OCI-LY3 (cell line): Measurements from ENCODE around the gene CA12.

Source experiments
- H2AFZ ChIP-seq: fragments of 200-600, 300-600 bp; shearing (Covaris generic); 2 replicates; pipeline ENCODE4 v1.6.0; 2014; ENCODE audit warnings: antibody characterized with exemption, low read depth, low read length
- H3K27ac ChIP-seq: fragments of 200-600, 300-600 bp; sonication (generic); 2 replicates; pipeline ENCODE4 v1.5.1; 2014; ENCODE audit warnings: mild to moderate bottlenecking, low read length, moderate library complexity, mixed read lengths
- H3K27me3 ChIP-seq: fragments of 200-600, 300-600 bp; sonication (generic); 2 replicates; pipeline ENCODE4 v1.6.1; 2014; ENCODE audit warnings: low read depth, low read length, mixed read lengths
- H3K36me3 ChIP-seq: fragments of 200-600, 300-600 bp; sonication (generic); replicated peaks from 2 replicates; pipeline ENCODE3; 2014; ENCODE audit warnings: low read depth, low read length, mixed read lengths
- H3K4me1 ChIP-seq: fragments of 300-600, 200-600 bp; sonication (generic); 2 replicates; pipeline ENCODE4 v1.6.1; 2014; ENCODE audit warnings: low read length, mixed read lengths
- H3K4me2 ChIP-seq: fragments of 200-600, 300-600 bp; sonication (generic); 2 replicates; pipeline ENCODE4 v1.6.1; 2014; ENCODE audit warnings: low read length, mixed read lengths
- H3K4me3 ChIP-seq: fragments of 300-600, 200-600 bp; sonication (generic); 2 replicates; pipeline ENCODE4 v1.5.1; 2014; ENCODE audit warnings: antibody characterized with exemption, mild to moderate bottlenecking, low read length, moderate library complexity
- H3K79me2 ChIP-seq: fragments of 300-600, 200-600 bp; shearing (Covaris generic); 2 replicates; pipeline ENCODE4 v1.6.1; 2014; ENCODE audit warnings: mild to moderate bottlenecking, low read length, mixed read lengths
- H3K9ac ChIP-seq: fragments of 300-600, 200-600 bp; shearing (Covaris generic); 2 replicates; pipeline ENCODE4 v1.6.0; 2014; ENCODE audit warnings: mild to moderate bottlenecking, low read length, moderate library complexity
- H3K9me3 ChIP-seq: fragments of 200-600, 300-600 bp; shearing (Covaris generic); 2 replicates; pipeline ENCODE4 v1.6.1; 2014; ENCODE audit warnings: low read length, mixed read lengths; ENCODE audit not compliant: insufficient read depth
- H4K20me1 ChIP-seq: fragments of 200-600, 300-600 bp; sonication (generic); 2 replicates; pipeline ENCODE4 v1.6.1; 2016; ENCODE audit warnings: low read length, mixed read lengths; ENCODE audit not compliant: insufficient read depth
- CTCF ChIP-seq: fragments of 200-600, 300-600 bp; sonication (generic); IDR thresholded peaks from 2 replicates; pipeline ENCODE4 v1.5.1; 2014; ENCODE audit warnings: antibody characterized with exemption, low read length, low read depth
- EZH2phosphoT487 ChIP-seq: fragments of 200-600 bp; shearing (Covaris generic); IDR thresholded peaks from 2 replicates; pipeline ENCODE4 v1.6.1; 2018; ENCODE audit warnings: antibody characterized with exemption, mixed run types, low read depth

The CA12 gene

GRCh38 chr15:63381301-63382204, at the start of gene CA12:
TSS of gene CA12 (minus strand) at chr15:63381846. CDS start at chr15:63381720, 126 bp downstream.
- H3K4me3 ChIP-seq = no peak within 1 kb of the TSS
- no peak for TF ChIP-seq CTCF
- TF ChIP-seq EZH2phosphoT487 = no peak

GRCh38 chr15:63430766-63431451, 49.3 kb upstream of the CA12 start:
- Histone ChIP-seq H3K9me3 (no peaks in the 10 kb centered on the region; the same call in 1 of the 2 replicates), H3K79me2 (no peaks in the 10 kb centered on the region), H3K27ac (no peak overlapping the region), H3K4me1 (no peaks in the 10 kb centered on the region), H2AFZ (no peak overlapping the region), H3K27me3 (no peaks in the 10 kb centered on the region), H3K9ac (no peak overlapping the region), H3K4me2 (no peak overlapping the region), H3K36me3 (no peaks in the 10 kb centered on the region), H3K4me3 (no peak overlapping the region), H4K20me1 (no peaks in the 10 kb centered on the region)
- no peak for TF ChIP-seq CTCF
- TF ChIP-seq EZH2phosphoT487 = no peak

More at GRCh38 chr15:63381301-63382204, at the start of gene CA12:
- H3K4me1 ChIP-seq = peaks cover 8% of the 10 kb centered on the region
- H3K9me3 ChIP-seq = no peaks in the 10 kb centered on the region
- H3K79me2 ChIP-seq = no peaks in the 10 kb centered on the region
- H4K20me1 ChIP-seq = no peaks in the 10 kb centered on the region
- no peak within 1 kb of the TSS for H3K9ac ChIP-seq
- peaks cover 24% of the 10 kb centered on the region for H3K27me3 ChIP-seq
- H3K36me3 ChIP-seq = no peaks in the 10 kb centered on the region
- H2AFZ ChIP-seq = no peak within 1 kb of the TSS
- no peak within 1 kb of the TSS for H3K27ac ChIP-seq
- 0 out of 2 replicates have a peak within 1 kb of the TSS, but pooled peaks have one; percentile 27 for H3K4me2 ChIP-seq

- H3K27ac ChIP-seq = no peak overlapping the region
- TF ChIP-seq CTCF (no peak), EZH2phosphoT487 (no peak)
- H4K20me1 ChIP-seq = no peaks in the 10 kb centered on the region
- no peak overlapping the region for H2AFZ ChIP-seq
- H3K36me3 ChIP-seq = no peaks in the 10 kb centered on the region
- H3K4me3 ChIP-seq = no peak overlapping the region
- H3K4me2 ChIP-seq = no peak overlapping the region
- no peaks in the 10 kb centered on the region for H3K4me1 ChIP-seq
- no peaks in the 10 kb centered on the region for H3K79me2 ChIP-seq
- H3K27me3 ChIP-seq = no peaks in the 10 kb centered on the region
- no peak overlapping the region for H3K9ac ChIP-seq
- no peaks in the 10 kb centered on the region; the same call in 1 of the 2 replicates for H3K9me3 ChIP-seq
These were observed 44.9 kb upstream of the CA12 start for GRCh38 chr15:63426552-63426951.

- no peaks in the 10 kb centered on the region for H3K27me3 ChIP-seq
- peaks cover 1% of the 10 kb centered on the region; the same call in 1 of the 2 replicates for H3K4me1 ChIP-seq
- H3K9ac ChIP-seq = no peak overlapping the region
- no peak overlapping the region for H3K4me3 ChIP-seq
- H3K27ac ChIP-seq = no peak overlapping the region
- H4K20me1 ChIP-seq = no peaks in the 10 kb centered on the region
- H3K36me3 ChIP-seq = no peaks in the 10 kb centered on the region
- no peak overlapping the region for H3K4me2 ChIP-seq
- H3K79me2 ChIP-seq = no peaks in the 10 kb centered on the region
- H2AFZ ChIP-seq = no peak overlapping the region
- H3K9me3 ChIP-seq = no peaks in the 10 kb centered on the region; the same call in 1 of the 2 replicates
- TF ChIP-seq EZH2phosphoT487 = no peak
- TF ChIP-seq CTCF = no peak
These were observed 43.9 kb upstream of the CA12 start for GRCh38 chr15:63425426-63425985.
